HG02884 (cell line): Measurements from ENCODE around the gene PHF23.

Source experiments
- ATAC-seq: cut with Tn5 transposase; IDR thresholded peaks from one replicate; pipeline ENCODE4 v1.9.1; 2021; ENCODE audit warnings: mild to moderate bottlenecking, moderate library complexity; ENCODE audit not compliant: unreplicated experiment

Gene PHF23

DNA sequence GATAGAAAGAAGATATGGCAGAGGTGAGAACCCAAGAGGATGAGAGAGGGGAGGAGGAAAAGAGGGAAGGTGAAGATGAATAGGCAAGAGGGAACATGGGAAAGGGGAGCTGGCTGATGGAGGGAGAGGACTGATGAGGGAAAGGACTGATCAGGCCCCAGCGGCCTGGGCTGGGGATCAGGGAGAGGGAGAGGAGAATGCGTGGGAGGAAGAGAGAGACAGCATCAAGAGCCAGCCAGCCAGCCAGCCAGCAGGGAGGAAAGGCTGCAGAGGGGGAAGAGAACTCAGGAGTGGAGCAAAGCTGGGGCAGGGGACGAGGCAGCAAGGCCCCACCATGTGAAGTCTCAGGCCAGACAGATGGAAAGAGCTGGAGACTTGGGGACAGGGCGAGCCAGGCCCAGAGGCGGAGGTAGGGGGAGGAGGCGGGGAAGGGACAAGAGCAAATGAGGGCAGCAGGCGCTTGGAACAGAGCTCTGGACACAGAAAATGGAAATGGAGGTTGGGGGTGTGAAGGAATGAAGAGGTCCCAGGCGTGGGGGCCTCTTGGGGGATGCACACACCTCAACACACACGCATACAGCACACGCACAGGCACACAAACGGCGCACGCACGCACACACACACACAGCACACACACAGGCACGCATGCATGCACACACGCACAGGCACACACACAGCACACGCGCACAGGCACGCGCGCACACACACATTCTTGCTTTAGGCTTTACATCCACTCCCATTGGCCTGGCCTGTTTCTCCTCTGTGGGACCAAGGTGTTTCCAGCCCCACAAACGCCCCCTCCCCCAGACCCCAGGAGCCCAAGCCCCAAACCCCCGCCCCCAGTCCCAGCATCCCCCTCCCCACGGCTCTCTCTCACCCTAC is 31.9 kb downstream of the PHF23 start:
- ATAC-seq = no peak

- ATAC-seq = no peak
These were observed 33.7 kb downstream of the PHF23 start for GRCh38 chr17:7205561-7205960.

DNA sequence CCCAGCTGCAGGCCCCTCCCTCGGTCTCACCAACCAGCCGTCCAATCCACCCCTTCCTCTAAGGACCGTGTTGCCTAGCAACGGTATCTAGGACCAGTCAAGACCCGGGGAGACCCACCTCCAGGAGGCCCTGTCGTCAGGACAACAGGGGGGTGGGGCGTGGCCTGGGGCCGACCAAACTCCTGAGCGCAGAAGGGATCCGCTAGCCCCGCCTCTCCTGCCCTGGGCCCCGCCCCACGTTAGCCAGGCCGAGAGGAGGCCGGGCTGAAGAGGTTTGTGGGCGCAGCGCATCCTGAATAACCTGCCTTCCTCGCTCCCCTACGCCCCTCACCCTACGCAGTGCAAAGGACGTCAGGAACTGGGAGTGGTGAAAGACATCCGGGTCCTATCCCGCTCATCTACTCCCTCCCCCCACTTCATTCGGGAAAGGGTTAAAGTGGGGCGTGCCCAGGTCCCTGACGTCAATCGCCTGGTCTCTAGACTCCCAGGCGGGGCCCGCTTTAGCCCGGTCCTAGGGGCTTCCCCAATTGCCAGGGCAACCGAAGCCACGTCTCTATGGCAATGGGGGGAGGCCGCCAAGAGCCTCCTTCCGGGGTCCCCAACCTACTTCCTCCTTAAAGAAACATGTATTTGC is 34.3 kb downstream of the PHF23 start:
- ATAC-seq = peak; percentile 93

GRCh38 chr17:7204336-7204735 is 34.9 kb downstream of the PHF23 start:
- ATAC-seq = no peak

DNA sequence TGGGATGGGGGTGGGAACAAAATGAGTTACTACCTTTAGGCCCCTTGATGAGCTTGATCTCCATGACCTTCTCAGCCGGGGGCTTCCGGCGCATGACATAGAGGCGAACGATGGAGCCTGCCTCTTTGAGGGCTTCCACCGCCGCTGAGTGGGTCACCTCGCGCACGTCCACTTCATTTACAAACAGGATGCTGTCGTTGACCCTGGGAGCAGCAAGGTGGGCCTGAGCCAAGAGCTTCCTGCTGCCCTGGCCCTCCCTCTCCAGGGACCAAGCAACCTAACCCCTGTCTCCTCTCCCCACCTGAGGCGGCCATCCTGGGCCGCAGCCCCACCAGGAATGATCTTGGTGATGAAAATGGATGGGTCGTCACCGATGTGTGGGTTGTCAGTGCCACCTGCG is 35.9 kb downstream of the PHF23 start:
- no peak for ATAC-seq

- no peak for ATAC-seq
These were observed 42.4 kb downstream of the PHF23 start for GRCh38 chr17:7196651-7197401.

GRCh38 chr17:7195971-7196370 is 43.3 kb downstream of the PHF23 start:
- no peak for ATAC-seq

GRCh38 chr17:7192271-7192937 is 46.9 kb downstream of the PHF23 start:
- no peak for ATAC-seq

DNA sequence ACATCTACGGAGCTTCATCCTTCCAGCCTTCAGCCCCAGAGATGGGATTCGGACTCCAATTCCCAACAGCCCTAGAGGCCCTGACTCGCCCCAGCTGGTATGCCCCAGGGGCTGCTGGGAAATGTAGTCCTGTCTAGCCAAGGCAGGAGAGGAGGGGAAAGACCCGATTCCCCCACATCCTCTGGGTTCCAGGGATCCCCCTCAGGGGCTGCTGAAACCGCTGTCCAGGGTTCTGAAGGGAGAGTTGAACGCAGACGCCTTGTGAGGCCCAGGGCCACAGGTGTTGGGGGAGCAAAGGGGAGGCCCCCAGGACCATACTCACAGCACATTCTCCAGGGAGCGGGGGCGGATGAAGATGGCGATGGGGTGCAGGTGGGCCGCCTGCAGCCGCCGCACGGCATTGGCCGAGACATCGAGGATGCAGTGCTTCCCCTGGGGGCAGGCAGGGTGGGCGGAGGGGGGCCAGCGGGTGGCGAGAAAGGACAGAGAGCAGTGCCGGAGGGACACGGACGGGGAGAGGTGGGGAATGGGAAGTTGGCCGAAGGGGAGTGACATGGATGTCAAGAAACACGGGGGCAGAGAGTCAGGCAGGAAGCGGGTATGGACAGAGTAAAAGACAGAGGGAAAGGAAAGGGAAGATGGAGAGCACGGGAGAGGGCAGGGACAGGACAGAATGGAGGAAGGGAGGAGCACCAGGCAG is 47.5 kb downstream of the PHF23 start:
- no peak for ATAC-seq

- no peak for ATAC-seq
These were observed 48.2 kb downstream of the PHF23 start for GRCh38 chr17:7191069-7191468.

- ATAC-seq = no peak
These were observed 48.9 kb downstream of the PHF23 start for GRCh38 chr17:7190276-7190917.

DNA sequence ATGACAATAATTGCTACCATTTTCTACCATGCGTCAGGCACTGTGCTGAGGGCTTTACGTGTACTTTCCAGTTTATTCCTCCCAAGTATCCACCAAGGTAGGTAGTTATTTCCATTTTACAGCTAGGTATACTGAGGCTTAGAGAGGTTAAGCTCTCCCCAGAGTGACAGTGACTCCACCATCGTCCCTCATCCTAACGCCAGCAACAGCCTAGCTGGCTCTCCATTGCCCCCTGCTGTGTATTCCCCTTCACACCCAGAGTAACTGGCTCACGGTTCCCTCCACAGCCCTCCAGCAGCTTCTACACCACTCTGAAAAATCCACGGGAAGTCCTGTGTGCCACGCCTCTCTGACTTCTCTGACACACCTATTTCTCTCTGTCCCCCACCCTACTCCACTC is 53.0 kb downstream of the PHF23 start:
- ATAC-seq = no peak
